HS-5 (cell line): Measurements from ENCODE around the gene PRR20C.
"Not testable (repeated sequence)": the region's sequence is repeated elsewhere in the genome, so short reads cannot be mapped to it uniquely, and the experiment has no call there.

Experiments
- DNase-seq: peaks from one replicate; pipeline ENCODE4 v3.0.0-alpha.2; 2012; ENCODE audit warnings: low read depth

PRR20C gene

DNA sequence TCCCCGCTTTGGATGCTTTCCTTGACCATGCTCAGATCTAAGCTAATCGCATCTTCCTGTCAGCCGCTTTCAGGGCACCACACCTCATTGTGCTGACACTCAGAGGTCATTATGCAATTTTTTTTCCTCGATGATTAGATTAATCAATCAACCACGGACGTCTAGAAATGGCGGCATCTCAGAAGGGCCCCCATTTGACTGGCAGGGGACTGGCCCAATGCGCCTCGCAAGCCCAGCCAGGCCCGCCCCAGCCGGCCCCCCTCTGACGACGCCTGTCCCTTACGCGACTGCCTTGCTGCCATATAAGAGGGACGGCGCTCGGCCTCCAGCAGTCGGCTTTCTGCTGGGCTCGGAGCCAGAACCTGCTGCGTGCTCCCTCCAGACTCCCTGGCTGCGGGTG lies at the start of gene PRR20C:
TSS of gene PRR20C (plus strand) at position 301 of the 400 bp plus-strand sequence. CDS start 387 bp downstream, outside the sequence.
- DNase-seq, result not testable (repeated sequence)

GRCh38 chr13:57114945-57115344 lies 38.9 kb upstream of the PRR20C start:
- DNase-seq, result no peak

DNA sequence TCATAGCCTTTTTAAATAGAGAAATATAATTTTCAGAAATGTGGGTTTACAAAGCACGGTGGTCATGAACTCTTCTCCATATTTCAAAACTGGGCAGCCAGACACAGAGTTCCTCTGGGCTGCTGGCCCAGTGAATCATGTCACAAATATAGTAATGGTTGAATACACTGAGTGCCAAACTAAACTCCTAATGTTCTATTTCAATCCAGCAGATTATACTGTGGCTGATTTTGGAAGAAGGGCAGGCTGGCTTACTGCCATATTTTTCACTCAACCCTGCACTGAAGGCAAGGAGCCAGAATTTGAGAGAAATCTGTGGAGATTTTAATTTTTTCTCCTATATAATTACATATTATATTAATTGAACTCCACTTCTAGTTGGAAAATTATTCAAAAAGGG lies 30.2 kb upstream of the PRR20C start:
- no peak for DNase-seq

- DNase-seq, result no peak
These were observed 25.0 kb upstream of the PRR20C start for GRCh38 chr13:57128909-57129308.

DNA sequence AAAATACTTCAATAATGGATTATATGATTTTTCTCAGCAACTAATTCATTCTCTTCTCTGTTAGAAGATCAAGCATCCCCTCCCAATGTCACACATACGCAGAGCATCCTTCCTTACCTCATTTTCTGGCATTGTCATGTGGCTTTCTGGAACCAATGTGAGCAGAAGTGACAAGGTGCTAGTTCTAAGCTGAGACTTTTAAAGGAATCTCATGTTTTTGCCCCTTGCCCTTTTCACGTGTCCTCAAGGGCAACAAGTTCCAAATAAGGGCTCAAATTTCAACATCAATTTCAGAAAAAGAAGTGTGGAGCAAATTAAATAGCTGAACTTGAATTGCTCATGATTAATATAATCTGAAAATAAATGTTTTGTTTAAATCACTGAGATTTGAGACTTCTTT lies 17.8 kb upstream of the PRR20C start:
- no peak for DNase-seq

GRCh38 chr13:57137585-57137984 lies 16.3 kb upstream of the PRR20C start:
- DNase-seq, result no peak

DNA sequence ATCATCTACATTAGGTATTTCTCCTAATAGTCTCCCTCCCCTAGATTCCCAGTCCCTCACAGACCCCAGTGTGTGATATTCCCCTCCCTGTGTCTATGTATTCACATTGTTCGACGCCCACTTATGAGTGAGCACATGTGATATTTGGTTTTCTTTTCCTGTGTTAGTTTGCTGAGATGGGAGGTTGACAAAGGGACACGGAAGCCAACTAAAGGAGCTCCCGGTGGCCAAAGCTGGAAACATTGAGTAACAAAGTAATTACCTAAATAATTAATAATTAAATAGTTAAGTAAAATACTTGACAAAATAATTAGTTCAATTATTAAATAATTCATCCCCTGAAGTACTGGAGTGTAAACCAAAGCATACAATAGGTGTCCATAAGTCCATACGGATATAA lies 14.9 kb upstream of the PRR20C start:
- no peak for DNase-seq

- not testable (repeated sequence) for DNase-seq
These were observed 14.1 kb upstream of the PRR20C start for GRCh38 chr13:57139781-57140180.

GRCh38 chr13:57140235-57140968 lies 13.5 kb upstream of the PRR20C start, which contains the start of gene PRR20A:
PRR20A (plus strand) TSS chr13:57140918; CDS start chr13:57141305, 387 bp downstream.
- not testable (repeated sequence) for DNase-seq

DNA sequence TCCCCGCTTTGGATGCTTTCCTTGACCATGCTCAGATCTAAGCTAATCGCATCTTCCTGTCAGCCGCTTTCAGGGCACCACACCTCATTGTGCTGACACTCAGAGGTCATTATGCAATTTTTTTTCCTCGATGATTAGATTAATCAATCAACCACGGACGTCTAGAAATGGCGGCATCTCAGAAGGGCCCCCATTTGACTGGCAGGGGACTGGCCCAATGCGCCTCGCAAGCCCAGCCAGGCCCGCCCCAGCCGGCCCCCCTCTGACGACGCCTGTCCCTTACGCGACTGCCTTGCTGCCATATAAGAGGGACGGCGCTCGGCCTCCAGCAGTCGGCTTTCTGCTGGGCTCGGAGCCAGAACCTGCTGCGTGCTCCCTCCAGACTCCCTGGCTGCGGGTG lies 6.7 kb upstream of the PRR20C start, which contains the start of gene PRR20B:
TSS of gene PRR20B (plus strand) at position 301 of the 400 bp plus-strand sequence. CDS start 387 bp downstream, outside the sequence.
- not testable (repeated sequence) for DNase-seq

GRCh38 chr13:57148106-57148505 lies 5.8 kb upstream of the PRR20C start:
- DNase-seq, result not testable (repeated sequence)

- not testable (repeated sequence) for DNase-seq
These were observed 6.5 kb downstream of the PRR20C start, which contains the start of gene PRR20D for GRCh38 chr13:57160332-57160731. PRR20D (plus strand) TSS chr13:57160632; CDS start chr13:57161019, 387 bp downstream.

DNA sequence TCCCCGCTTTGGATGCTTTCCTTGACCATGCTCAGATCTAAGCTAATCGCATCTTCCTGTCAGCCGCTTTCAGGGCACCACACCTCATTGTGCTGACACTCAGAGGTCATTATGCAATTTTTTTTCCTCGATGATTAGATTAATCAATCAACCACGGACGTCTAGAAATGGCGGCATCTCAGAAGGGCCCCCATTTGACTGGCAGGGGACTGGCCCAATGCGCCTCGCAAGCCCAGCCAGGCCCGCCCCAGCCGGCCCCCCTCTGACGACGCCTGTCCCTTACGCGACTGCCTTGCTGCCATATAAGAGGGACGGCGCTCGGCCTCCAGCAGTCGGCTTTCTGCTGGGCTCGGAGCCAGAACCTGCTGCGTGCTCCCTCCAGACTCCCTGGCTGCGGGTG lies 13.0 kb downstream of the PRR20C start, which contains the start of gene PRR20E:
TSS of gene PRR20E (plus strand) at position 301 of the 400 bp plus-strand sequence. CDS start 387 bp downstream, outside the sequence.
- DNase-seq, result not testable (repeated sequence)

- DNase-seq, result no peak
These were observed 37.8 kb downstream of the PRR20C start for GRCh38 chr13:57191667-57192066.
